Vagina (tissue), 2 donors: ENCODE data around the gene LNP1.

Experiments
- POLR2A ChIP-seq, 2 donors: fragments of 450-650 bp; IDR thresholded peaks; one replicate each; pipeline ENCODE4 v1.6.1; 2017; ENCODE audit warnings: antibody characterized with exemption in 2 of 2, mild to moderate bottlenecking in 2 of 2, moderate library complexity in 2 of 2
- POLR2AphosphoS5 ChIP-seq, 2 donors: sonication (generic); formaldehyde crosslinking; IDR thresholded peaks; one replicate each; pipeline ENCODE4 v1.9.0; 2017; ENCODE audit warnings: antibody characterized with exemption in 2 of 2, mild to moderate bottlenecking in 2 of 2, low read depth in 1 of 2; ENCODE audit not compliant: insufficient read depth in 1 of 2
- TF ChIP-seq, protein P1 (sequence below), 3 experiments: fragments of 450-650 bp in 2 of 3; fragments of 200-600 bp in 1 of 3; sonication (generic) in 1 of 3; IDR thresholded peaks; one replicate each; pipeline ENCODE4 v1.5.1; 2017 to 2019; ENCODE audit warnings: antibody characterized with exemption in 3 of 3, mild to moderate bottlenecking in 2 of 3, moderate library complexity in 2 of 3

DNA sequence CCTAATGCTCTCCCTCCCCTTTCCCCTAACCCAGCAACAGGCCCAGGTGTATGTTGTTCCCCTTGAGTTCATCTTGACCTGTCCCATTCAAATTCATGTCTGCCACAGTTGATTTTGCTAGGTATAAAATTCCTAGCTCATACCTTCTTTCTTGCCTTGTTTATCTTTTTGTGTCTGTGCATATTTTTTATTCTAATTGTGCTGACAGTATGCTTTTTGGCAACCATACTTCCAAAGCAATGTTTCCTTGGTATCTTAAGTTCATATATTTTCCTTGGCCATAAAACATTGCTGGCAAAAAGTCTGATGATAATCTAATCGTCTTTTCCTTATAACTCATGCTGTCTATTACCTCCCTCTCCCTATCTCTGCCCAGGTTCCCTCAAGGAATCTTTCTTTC, 15.5 kb downstream of the LNP1 start:
- TF ChIP-seq, protein P1, sequence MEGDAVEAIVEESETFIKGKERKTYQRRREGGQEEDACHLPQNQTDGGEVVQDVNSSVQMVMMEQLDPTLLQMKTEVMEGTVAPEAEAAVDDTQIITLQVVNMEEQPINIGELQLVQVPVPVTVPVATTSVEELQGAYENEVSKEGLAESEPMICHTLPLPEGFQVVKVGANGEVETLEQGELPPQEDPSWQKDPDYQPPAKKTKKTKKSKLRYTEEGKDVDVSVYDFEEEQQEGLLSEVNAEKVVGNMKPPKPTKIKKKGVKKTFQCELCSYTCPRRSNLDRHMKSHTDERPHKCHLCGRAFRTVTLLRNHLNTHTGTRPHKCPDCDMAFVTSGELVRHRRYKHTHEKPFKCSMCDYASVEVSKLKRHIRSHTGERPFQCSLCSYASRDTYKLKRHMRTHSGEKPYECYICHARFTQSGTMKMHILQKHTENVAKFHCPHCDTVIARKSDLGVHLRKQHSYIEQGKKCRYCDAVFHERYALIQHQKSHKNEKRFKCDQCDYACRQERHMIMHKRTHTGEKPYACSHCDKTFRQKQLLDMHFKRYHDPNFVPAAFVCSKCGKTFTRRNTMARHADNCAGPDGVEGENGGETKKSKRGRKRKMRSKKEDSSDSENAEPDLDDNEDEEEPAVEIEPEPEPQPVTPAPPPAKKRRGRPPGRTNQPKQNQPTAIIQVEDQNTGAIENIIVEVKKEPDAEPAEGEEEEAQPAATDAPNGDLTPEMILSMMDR (IDR thresholded peaks at IDR 0.05), result no peak
- TF ChIP-seq POLR2AphosphoS5 (IDR thresholded peaks at IDR 0.05; ENCODE audit: insufficient read depth in 1 of 2, low read depth in 1 of 2) (no peak), POLR2A (IDR thresholded peaks at IDR 0.05) (no peak)
